ENCODE results near the gene DLX4. TPM values are rescaled to one million over a fixed set of nuclear protein-coding genes. Genes with fewer than 3 reads are reported as not detected.
A peak's percentile ranks its signal among the peaks of the same experiment; 100 is the strongest.

DLX4 gene
- total RNA-seq, 1 experiment from 2014 or later = 2.5 TPM

GRCh38 chr17:49990331-49990730 lies 21.3 kb downstream of the DLX4 start:
- Mint-ChIP-seq H3K4me1 (peaks cover 17 to 44% of the 10 kb centered on the region in 2 experiments), H3K36me3 (ENCODE audit: insufficient read depth in 1 of 3, low read depth in 3 of 3) (peaks cover 0 to 3% (median 2%) of the 10 kb centered on the region in 3 experiments; a peak in 3 of 7 replicates), H3K27me3 (ENCODE audit: low read depth) (peaks cover 98% of the 10 kb centered on the region), H3K4me3 (peak overlapping the region in 1 of 2 experiments; percentile 29; a peak in 1 of 5 replicates), H3K27ac (no peak overlapping the region), H3K9me3 (peaks cover 4 to 10% of the 10 kb centered on the region in 2 experiments; a peak in 4 of 5 replicates)
- H3K23me2 ChIP-seq (ENCODE audit: insufficient read length, low read depth, low read length, poor library complexity, severe bottlenecking) = peaks cover 7% of the 10 kb centered on the region
- no CpG with 5 or more reads among the region's 3 CpGs for WGBS (ENCODE audit: extremely low coverage, insufficient read length, low lambda C conversion rate)
- H4K91ac ChIP-seq (ENCODE audit: insufficient read length, low read depth, low read length) = no peak overlapping the region
- no peak overlapping the region for H2BK20ac ChIP-seq (ENCODE audit: low read depth, low read length, poor library complexity, severe bottlenecking)
- H3K27ac ChIP-seq (ENCODE audit: insufficient read length, low read depth, low read length) = no peak overlapping the region
- TF ChIP-seq CTCF (conservative IDR thresholded peaks at IDR 0.05) = no peak
- DNase-seq = peak; percentile 20
- no peak overlapping the region for H2AFZ ChIP-seq (ENCODE audit: low read length)
- H3K23ac ChIP-seq (ENCODE audit: insufficient read length, low read depth, low read length) = no peak overlapping the region
- H3K18ac ChIP-seq (ENCODE audit: insufficient read length, low read depth, low read length) = no peak overlapping the region
- no peaks in the 10 kb centered on the region for H3K9me3 ChIP-seq (ENCODE audit: control insufficient read depth, low read depth, low read length)
- no peaks in the 10 kb centered on the region; the same call in 1 of the 2 replicates for H3K4me1 ChIP-seq (ENCODE audit: insufficient read depth, low read length)
- no peak overlapping the region for H3T11ph ChIP-seq (ENCODE audit: low read length)
- no peak overlapping the region for H3K4ac ChIP-seq (ENCODE audit: low read depth, low read length)
- H2BK12ac ChIP-seq (ENCODE audit: insufficient read length, low read depth, low read length) = no peak overlapping the region
- H2AK5ac ChIP-seq (ENCODE audit: insufficient read length, low read length) = no peak overlapping the region
- peaks cover 50% of the 10 kb centered on the region for H3K27me3 ChIP-seq (ENCODE audit: insufficient read depth, low read length)
- H2BK120ac ChIP-seq (ENCODE audit: low read depth, low read length, poor library complexity, severe bottlenecking) = no peak overlapping the region
- H2BK15ac ChIP-seq (ENCODE audit: low read depth, low read length) = no peak overlapping the region
- H3K79me1 ChIP-seq (ENCODE audit: insufficient read depth, low read depth, low read length, poor library complexity, severe bottlenecking) = no peaks in the 10 kb centered on the region
- no peak overlapping the region for H4K5ac ChIP-seq (ENCODE audit: insufficient read length, low read depth, low read length)
- no peak overlapping the region for H3K9ac ChIP-seq (ENCODE audit: extremely low read depth, insufficient read length, low read length)
- no peaks in the 10 kb centered on the region for H3K79me2 ChIP-seq (ENCODE audit: insufficient read depth, low read length)
- no peak overlapping the region for H3K14ac ChIP-seq (ENCODE audit: insufficient read depth, low read length)
- H4K8ac ChIP-seq (replicated peaks; ENCODE audit: insufficient read length, low read depth, low read length) = no peak overlapping the region
- H3K56ac ChIP-seq (ENCODE audit: insufficient read length, low read depth, low read length) = no peak overlapping the region
- H3K4me2 ChIP-seq (ENCODE audit: insufficient read depth, insufficient read length, low read length) = no peak overlapping the region
- H2BK5ac ChIP-seq (ENCODE audit: insufficient read length, low read length) = no peak overlapping the region
- H4K20me1 ChIP-seq (ENCODE audit: control insufficient read depth, insufficient read depth, insufficient read length) = peaks cover 5% of the 10 kb centered on the region

Data from H9 (cell line).